ENCODE data around the gene ST6GALNAC5. TPM values are rescaled to one million over a fixed set of nuclear protein-coding genes. Genes with fewer than 3 reads are reported as not detected.
A peak's percentile ranks its signal among the peaks of the same experiment; 100 is the strongest.

The ST6GALNAC5 gene
- total RNA-seq, 1 experiment from 2014 or later, result 0.24 TPM

- ChIA-PET CTCF (no interaction called here), POLR2A (ENCODE audit: unreplicated experiment) (no interaction called here)
- no peaks in the 10 kb centered on the region for H3K9me2 ChIP-seq (ENCODE audit: insufficient read depth)
- no TSS peak for BruUV-seq (replicated peaks)
- intact Hi-C loops (cut with micrococcal nuclease; ENCODE audit: unreplicated experiment), result no loop called here
- no peak overlapping the region for H3K4me3 ChIP-seq
- H3K27ac ChIP-seq, result no peak overlapping the region
- no peaks in the 10 kb centered on the region for H3K79me2 ChIP-seq (ENCODE audit: low read depth)
- no peaks in the 10 kb centered on the region for H3K27me3 ChIP-seq (ENCODE audit: insufficient read depth, low read depth)
- no peaks in the 10 kb centered on the region for H3K36me3 ChIP-seq (ENCODE audit: low read depth)
- TF ChIP-seq CTCF (conservative IDR thresholded peaks at IDR 0.05), result no peak
- TF ChIP-seq EZH2 (IDR thresholded peaks at IDR 0.05; ENCODE audit: low read depth), result no peak
- DNase-seq, result no peak
- H3K4me2 ChIP-seq, result no peak overlapping the region
- no peaks in the 10 kb centered on the region for H4K20me1 ChIP-seq (ENCODE audit: insufficient read depth)
- peaks cover 14% of the 10 kb centered on the region; the same call in 1 of the 2 replicates for H3K4me1 ChIP-seq (replicated peaks; ENCODE audit: insufficient read depth)
- H3K9me3 ChIP-seq (ENCODE audit: insufficient read depth, low read depth), result no peaks in the 10 kb centered on the region
- H2AFZ ChIP-seq, result no peak overlapping the region
- no peaks in the 10 kb centered on the region; the same call in 1 of the 2 replicates for H3F3A ChIP-seq (ENCODE audit: insufficient read depth, low read depth)
Measured at GRCh38 chr1:77027847-77028246, 160.6 kb downstream of the ST6GALNAC5 start.

GRCh38 chr1:77030401-77031105 lies 163.3 kb downstream of the ST6GALNAC5 start:
- intact Hi-C loops (cut with micrococcal nuclease; ENCODE audit: unreplicated experiment), result no loop called here
- Histone ChIP-seq H3F3A (ENCODE audit: insufficient read depth, low read depth) (no peaks in the 10 kb centered on the region; the same call in 1 of the 2 replicates), H2AFZ (no peak overlapping the region), H3K4me1 (replicated peaks; ENCODE audit: insufficient read depth) (peaks cover 9% of the 10 kb centered on the region; the same call in 1 of the 2 replicates), H3K9me3 (ENCODE audit: insufficient read depth, low read depth) (no peaks in the 10 kb centered on the region), H4K20me1 (ENCODE audit: insufficient read depth) (no peaks in the 10 kb centered on the region), H3K4me2 (no peak overlapping the region; the same call in 1 of the 2 replicates), H3K4me3 (no peak overlapping the region), H3K27me3 (ENCODE audit: insufficient read depth, low read depth) (no peaks in the 10 kb centered on the region), H3K27ac (no peak overlapping the region), H3K79me2 (ENCODE audit: low read depth) (no peaks in the 10 kb centered on the region), H3K36me3 (ENCODE audit: low read depth) (no peaks in the 10 kb centered on the region), H3K9me2 (ENCODE audit: insufficient read depth) (no peaks in the 10 kb centered on the region)
- TF ChIP-seq CTCF (conservative IDR thresholded peaks at IDR 0.05) (no peak), EZH2 (IDR thresholded peaks at IDR 0.05; ENCODE audit: low read depth) (no peak)
- ChIA-PET CTCF (no interaction called here), POLR2A (ENCODE audit: unreplicated experiment) (no interaction called here)
- DNase-seq, result no peak
- no TSS peak for BruUV-seq (replicated peaks)

GRCh38 chr1:77031106-77031662 lies 163.9 kb downstream of the ST6GALNAC5 start:
- H3K36me3 ChIP-seq (ENCODE audit: low read depth), result no peaks in the 10 kb centered on the region
- H3K27ac ChIP-seq, result no peak overlapping the region
- H3K4me3 ChIP-seq, result no peak overlapping the region
- no peaks in the 10 kb centered on the region for H3K27me3 ChIP-seq (ENCODE audit: insufficient read depth, low read depth)
- H2AFZ ChIP-seq, result no peak overlapping the region
- CTCF ChIA-PET, result no interaction called here
- no peaks in the 10 kb centered on the region for H3K9me3 ChIP-seq (ENCODE audit: insufficient read depth, low read depth)
- H4K20me1 ChIP-seq (ENCODE audit: insufficient read depth), result no peaks in the 10 kb centered on the region
- DNase-seq, result peak in 1 of 2 experiments; percentile 66
- H3K79me2 ChIP-seq (ENCODE audit: low read depth), result no peaks in the 10 kb centered on the region
- TF ChIP-seq CTCF (conservative IDR thresholded peaks at IDR 0.05), result no peak; the same call in 1 of the 2 replicates
- TF ChIP-seq EZH2 (IDR thresholded peaks at IDR 0.05; ENCODE audit: low read depth), result no peak
- peaks cover 9% of the 10 kb centered on the region; the same call in 1 of the 2 replicates for H3K4me1 ChIP-seq (replicated peaks; ENCODE audit: insufficient read depth)
- POLR2A ChIA-PET (ENCODE audit: unreplicated experiment), result interaction anchor here (0.6 kb wide), 1 partner anchor 87 kb away, joined by 3 read pairs; no protein-coding TSS in a partner anchor
- no peaks in the 10 kb centered on the region; the same call in 1 of the 2 replicates for H3F3A ChIP-seq (ENCODE audit: insufficient read depth, low read depth)
- BruUV-seq (replicated peaks), result no TSS peak
- H3K4me2 ChIP-seq, result no peak overlapping the region; the same call in 1 of the 2 replicates
- intact Hi-C loops (cut with micrococcal nuclease; ENCODE audit: unreplicated experiment), result no loop called here
- H3K9me2 ChIP-seq (ENCODE audit: insufficient read depth), result no peaks in the 10 kb centered on the region
